NCI-H2196 treated with DMSO at 0.1 percent for 48 hours (cell line): ENCODE data around the gene P3H1.
"Not testable (repeated sequence)": the region's sequence is repeated elsewhere in the genome, so short reads cannot be mapped to it uniquely, and the experiment has no call there.

ENCODE experiments used
- DNase-seq: peaks from one replicate; lab custom pipeline; 2025; ENCODE audit not compliant: unreplicated experiment; lab: John Stamatoyannopoulos, UW

P3H1 gene

DNA sequence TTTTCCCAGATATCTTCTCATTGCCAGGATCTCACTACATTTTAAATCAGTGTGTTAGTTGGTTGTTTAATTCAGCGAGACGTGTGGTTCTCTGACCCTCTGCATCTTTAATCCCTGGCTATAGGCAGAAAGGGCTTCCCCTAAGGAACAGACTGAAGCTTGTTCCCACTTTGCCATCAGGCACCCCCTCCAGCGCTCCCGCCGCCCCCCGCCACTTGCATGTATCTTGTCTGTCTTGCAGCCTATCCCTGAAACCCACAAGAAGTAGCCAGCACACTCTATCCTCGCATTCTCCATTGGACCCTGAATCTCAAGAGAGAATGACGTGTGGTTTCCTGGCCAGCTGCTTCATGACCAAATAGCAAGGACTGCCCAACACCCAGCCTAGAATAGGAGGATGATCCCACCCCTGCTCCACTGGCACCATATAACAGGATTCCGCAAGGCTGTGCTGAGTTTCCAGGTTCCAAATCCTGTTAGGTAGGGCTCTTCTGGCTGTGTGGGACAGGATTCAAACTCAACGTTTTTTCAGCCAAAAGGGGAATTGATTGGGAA lies 34.6 kb downstream of the P3H1 start:
- no peak for DNase-seq

DNA sequence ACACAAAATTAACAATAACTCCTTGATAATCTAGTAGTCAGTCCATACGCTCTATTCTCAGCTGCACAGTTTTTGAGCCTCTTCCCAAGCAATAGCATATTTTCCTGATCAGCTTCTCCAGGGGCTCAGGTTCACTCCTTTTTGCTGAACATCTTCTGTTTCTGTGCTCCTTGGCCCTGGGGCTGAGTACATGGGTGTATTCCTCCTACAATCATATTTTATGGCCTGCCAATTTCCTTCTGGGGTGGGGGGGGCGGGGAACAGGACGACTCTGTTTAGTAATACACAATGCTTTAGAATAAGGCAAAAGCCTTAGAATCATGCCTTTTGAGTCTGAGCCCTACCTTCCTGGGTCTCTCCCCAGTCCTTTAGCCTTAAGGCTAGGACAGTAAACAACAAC lies 35.2 kb downstream of the P3H1 start:
- DNase-seq, result no peak

DNA sequence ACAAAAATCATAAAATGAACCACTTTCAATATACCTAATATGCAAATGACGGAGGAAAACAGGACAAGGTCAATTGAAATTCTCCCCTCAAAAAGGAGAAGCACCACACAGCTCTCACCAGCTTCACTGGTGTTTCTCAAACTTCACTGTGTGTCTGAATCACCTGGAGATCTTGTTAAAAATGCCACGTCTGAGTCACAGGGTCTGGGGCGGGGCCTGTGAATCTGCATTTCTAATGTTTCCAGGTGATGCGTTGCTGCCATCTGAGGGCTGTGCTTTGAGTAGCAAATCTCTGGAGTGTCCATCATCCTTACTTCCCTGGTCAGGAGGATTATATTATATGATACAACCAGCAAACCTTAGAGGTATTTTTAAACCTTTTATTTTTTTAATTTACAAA lies 35.8 kb downstream of the P3H1 start:
- DNase-seq, result no peak

DNA sequence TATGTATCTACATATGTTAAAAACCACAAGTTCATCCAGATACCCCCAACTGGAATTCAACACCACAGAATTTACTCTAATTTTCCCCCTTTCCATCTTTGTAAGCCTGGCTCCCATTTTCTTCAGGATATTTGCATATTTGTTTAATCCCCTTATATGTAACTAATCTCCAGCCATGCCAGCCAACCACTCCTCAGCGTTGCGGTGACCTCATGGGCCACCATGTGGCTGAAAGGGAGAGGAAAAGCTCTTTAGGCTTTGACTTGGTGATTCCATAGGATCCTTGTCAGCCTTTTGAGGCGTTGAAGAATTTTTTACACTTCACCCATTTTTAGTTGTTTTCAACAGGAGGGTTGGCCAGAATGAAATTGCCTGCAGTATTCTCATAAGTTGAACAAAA lies 36.8 kb downstream of the P3H1 start:
- DNase-seq, result no peak

DNA sequence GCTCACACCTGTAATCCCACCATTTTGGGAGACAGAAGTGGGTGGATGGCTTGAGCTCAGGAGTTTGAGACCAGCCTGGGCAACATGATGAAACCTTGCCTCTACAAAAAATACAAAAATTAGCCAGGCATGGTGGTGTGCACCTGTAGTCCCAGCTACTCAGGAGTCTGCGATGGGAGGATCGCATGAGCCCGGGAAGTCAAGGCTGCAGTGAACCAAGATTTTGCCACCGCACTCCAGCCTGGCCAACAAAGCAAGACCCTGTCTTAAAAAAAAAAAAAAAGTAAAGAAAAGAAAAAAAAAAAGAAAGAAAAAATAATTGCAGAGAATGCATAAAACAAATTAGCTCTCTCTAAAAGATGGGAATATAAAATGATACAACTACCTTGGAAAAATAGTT lies 41.0 kb downstream of the P3H1 start:
- not testable (repeated sequence) for DNase-seq

DNA sequence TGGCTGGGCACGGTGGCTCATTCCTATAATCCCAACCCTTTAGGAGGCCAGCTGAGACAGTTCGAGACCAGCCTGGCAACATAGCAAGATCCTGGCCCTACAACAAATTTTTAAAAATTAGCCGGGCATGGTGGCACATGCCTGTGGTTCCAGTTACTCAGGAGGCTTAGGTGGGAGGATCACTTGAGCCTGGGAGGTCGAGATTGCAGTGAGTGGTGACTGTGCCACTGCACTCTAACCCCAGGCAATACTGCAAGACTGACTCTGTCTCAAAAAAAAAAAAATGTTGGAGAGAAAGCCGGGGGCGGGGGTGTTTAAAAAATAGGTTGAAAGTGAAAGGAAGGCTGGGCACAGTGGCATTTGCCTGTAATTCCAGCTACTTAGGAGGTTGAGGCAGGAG lies 43.3 kb downstream of the P3H1 start:
- DNase-seq, result no peak

DNA sequence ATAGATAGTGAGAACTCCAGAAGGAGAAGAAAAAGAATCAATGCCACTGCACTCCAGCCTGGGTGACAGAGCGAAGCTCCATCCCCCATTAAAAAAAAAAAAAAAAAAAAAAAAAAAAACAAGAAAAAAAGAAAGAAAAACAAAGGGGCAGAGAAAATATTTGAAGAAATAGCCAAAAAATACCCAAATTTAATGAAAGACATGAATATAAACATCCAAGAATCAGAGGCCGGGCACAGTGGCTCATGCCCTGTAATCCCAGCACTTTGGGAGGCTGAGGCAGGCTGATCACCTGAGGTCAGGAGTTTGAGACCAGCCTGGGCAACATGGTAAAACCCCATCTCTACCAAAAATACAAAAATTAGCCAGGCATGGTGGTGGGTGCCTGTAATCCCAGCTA lies 44.4 kb downstream of the P3H1 start:
- DNase-seq, result not testable (repeated sequence)

DNA sequence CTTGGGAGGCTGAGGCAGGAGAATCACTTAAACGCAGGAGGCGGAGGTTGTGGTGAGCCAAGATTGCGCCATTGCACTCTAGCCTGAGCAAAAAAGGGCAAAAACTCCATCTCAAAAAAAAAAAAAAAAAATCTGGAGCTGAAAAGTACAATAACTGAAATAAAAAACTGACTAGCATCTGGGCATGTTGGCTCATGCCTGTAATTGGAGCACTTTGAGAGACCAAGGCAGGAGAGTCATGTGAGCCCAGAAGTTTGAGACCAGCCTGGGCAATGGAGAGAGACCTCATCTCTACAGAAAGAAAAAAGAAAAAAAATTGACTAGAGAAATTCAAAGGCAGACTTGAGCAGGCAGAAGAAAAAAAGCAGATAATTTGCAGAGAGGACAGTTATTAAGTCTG lies 44.9 kb downstream of the P3H1 start:
- no peak for DNase-seq

DNA sequence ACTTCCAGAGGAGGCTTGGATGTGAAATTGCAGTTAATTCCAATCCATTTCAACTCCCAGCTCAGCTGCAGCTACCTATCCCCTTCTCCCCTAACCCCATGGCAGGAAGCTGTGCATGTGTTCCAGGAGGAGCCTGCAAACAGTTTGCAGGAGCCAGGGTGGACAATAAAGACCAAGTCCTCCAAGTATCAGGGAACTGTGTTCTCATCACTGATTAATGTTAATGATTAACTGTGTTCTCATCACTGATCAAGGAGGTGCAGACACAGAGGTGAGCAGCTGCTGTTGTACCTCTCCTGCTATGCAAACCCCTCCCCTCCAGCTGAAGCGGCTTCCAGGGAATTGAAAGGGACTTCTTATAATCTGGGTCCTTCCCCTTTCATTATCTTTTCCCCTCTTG lies 46.0 kb downstream of the P3H1 start:
- no peak for DNase-seq

DNA sequence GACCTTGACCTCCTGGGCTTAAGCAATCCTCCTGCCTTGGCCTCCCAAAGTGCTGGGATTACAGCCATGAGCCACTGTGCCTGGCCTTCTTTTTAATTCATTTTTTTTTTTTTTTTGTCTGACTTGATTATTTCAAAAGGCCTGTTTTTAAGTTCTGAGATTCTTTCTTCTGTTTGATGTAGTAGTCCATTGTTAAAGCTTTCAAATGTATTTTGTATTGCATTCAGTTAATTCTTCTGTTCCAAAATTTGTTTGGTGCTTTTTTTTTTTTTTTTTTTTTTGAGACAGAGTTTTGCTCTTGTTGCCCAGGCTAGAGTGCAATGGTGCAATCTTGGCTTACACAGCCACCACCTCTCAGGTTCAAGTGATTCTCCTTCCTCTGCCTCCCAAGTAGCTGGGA lies 52.4 kb downstream of the P3H1 start:
- not testable (repeated sequence) for DNase-seq

DNA sequence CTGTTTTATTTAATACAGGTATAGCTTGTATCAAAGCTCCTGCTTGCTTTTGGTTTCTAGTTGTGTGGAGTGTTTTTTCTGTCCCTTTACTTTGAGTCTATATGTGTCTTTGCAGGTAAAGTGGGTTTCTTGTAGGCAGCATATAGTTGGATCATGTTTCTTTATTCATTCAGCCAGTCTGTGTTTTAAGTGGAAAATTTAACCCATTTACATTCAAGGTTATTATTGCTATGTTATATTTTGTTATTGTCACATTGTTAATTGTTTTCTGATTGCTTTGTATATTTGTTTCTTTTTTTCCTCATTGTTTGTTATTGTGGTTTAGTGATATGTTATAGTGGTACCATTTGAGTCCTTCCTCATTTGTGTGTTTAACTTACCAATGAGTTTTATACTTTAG lies 53.5 kb downstream of the P3H1 start:
- no peak for DNase-seq

DNA sequence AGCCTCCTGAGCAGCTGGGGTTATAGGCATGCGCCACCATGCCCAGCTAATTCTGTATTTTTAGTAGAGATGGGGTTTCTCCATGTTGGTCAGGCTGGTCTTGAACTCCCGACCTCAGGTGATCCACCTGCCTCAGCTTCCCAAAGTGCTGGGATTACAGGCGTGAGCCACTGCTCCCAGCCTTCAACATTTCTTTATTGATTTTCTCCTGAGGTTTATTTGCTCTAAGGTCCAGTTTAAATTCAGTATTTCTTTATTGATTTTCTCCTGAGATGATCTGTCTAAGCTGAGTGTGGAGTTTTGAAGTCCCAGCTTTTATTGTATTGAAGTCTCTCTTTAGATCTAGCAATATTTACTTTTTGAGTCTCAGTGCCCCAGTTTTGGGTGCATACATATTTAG lies 54.0 kb downstream of the P3H1 start:
- not testable (repeated sequence) for DNase-seq

DNA sequence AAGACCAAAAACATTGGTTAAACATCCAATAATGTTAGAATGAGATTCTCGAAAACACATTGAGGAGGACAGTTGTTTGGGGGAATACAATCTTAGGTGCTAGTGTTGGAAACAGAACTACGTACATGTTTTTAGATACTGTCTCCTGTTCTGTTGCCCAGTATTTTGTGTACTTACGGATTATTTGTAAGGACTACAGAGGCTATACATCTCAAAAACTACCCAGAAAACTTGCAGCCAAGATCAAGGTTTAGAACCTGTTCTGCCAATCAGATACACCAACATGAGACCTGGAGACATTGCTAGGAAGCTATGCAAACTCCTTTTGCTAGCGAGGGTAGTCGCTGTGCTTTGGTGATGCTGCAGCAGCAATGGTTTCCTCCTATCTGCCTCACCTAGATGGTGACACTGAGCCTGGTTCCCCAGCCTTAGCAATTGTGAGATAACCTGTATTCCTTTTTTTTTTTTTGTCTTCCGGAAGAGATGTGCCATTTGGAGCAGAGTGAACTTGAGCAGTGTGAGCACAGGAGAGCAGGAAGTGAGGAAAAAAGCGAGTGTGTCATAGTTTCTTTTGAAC lies 62.9 kb downstream of the P3H1 start:
- DNase-seq, result no peak

DNA sequence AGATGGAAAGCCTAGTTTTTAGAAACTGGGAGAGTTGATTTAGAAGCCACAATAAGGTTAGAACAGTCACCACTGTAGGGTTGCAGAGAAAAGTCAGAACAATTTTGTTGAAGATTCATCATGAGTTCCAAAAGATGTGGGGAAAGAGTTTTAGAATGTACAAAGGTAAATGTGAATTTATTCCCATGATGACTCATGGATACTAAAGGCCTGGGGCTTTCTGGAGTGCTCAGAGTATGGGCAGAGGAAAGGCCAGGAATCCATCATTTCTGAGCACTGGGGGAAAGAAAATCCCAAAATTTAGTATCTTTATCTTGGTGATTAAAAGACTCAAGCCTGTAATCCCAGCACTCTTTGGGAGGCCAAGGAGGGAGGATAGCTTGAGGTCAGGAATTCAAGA lies 66.8 kb downstream of the P3H1 start:
- no peak for DNase-seq

DNA sequence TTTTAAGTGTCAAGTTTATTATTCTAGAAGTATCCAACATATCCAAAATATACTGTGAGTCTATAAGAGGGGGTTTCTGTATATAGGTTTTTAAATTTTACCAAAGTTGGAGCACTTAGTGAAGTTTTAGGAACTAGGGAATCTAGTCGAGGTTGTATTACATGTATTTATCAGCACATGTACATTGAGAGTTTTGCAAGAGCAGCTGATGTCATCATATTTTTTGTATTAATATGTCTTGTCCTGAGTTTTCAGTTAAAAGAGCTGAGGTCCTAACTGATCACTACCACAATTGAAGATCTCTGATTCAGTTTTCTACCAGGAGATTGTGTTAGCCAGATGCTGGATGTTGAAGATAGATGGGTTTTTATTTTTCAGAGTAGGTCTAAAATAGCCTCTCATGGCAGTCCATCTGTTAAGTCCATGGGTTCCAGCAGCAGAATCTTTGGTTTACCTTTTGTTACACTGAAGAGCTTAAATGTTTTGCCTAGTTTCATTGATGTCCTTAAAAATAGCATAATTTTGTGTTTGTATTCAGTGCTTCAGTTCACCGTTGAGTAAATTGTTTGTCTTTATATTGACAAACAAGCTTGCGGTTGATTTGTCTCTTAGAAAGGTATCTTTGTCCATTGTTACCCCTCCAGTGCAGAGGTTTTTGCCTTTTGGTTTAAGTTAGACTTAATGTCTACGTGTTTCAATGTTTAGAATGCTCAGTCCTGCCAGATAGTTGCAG lies 68.6 kb downstream of the P3H1 start:
- DNase-seq, result no peak
